GM21447 (cell line): ENCODE results near the gene TRAPPC10.

Experiments used
- ATAC-seq: cut with Tn5 transposase; IDR thresholded peaks from one replicate; pipeline ENCODE4 v1.9.1; 2021; ENCODE audit not compliant: unreplicated experiment

TRAPPC10 gene

DNA sequence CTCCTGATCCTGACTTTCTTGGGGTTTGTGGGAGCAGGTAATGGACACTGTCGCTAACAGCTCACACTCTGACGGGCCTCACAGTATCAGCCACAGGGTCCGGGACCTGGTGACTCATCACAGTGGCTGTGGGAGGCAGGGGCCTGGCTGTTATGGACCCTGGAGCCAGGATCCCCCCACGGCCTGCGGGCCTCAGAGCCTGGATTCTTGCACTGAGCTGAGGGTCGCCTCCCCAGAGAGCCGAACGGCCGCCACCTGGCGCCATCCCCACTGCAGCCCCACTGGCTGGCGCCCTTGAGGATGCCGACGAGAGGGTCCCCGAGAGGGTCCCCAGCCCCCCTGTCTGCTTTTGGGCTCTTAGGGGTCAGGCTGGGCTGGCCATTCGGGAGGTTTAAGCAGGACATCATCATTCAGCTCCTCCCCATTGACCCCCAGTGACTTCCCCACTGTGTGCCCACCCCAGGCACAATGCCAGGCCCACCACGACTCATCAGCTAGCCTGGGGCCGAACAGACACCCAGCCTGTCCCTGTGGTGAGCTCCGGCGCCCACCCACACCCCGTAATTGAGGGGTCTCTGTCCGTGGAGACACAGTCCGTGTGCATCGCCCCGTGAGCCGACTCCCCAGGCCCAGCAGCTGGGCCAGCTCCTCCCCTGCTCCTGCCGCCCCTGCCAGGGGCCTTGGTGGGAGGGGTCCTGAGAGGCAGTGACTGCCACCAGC lies 30.8 kb upstream of the TRAPPC10 start:
- no peak for ATAC-seq

- no peak for ATAC-seq
Observed at GRCh38 chr21:43981871-43982210, 30.3 kb upstream of the TRAPPC10 start.

- ATAC-seq, result no peak
Observed at GRCh38 chr21:43982489-43983078, 29.5 kb upstream of the TRAPPC10 start.

- no peak for ATAC-seq
Observed at GRCh38 chr21:43983390-43983789, 28.7 kb upstream of the TRAPPC10 start.

GRCh38 chr21:43983860-43984420 lies 28.2 kb upstream of the TRAPPC10 start:
- ATAC-seq, result no peak

- no peak for ATAC-seq
Observed at GRCh38 chr21:43984905-43985689, 27.0 kb upstream of the TRAPPC10 start.

GRCh38 chr21:43985690-43986251 lies 26.3 kb upstream of the TRAPPC10 start:
- ATAC-seq, result no peak

- no peak for ATAC-seq
Observed at GRCh38 chr21:43986544-43987451, 25.3 kb upstream of the TRAPPC10 start.

DNA sequence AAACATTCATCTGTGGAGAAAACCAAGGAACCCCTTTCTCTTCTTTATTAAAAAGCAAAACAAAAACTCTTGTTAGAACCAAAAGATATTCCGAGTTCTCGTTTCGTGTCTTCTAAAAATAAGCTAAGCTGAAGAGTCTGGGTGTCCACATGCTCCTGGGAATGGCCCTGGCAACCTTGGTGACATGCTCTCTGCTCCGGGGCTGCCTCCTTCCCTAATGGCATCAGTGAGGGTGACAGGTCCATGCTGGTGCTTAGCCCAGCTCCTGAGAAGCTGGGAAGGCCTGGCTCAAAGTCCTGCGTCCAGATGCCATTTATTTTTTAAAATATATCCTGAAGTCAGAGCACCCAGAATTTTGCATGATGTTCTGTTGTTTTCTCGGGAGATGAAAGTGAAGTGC lies 24.6 kb upstream of the TRAPPC10 start:
- ATAC-seq, result no peak

DNA sequence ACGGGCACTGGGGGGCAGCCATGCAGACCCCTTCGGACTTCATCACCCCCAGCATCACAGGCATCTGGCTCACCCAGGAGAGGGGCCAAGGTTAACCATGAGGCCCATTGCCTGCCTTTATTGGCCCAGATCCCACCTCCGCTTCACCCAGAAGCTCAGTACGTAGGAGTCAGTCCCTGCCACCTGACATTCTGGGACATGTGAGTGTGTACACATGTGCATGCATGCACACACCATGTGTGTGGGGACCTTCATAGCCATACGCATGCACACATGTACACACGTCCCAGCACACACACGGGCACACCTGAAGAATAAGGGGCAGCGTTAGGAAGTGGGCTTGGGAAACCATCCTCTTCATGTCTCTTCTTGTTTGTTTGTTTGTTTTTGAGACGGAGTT lies 24.1 kb upstream of the TRAPPC10 start:
- ATAC-seq, result no peak

DNA sequence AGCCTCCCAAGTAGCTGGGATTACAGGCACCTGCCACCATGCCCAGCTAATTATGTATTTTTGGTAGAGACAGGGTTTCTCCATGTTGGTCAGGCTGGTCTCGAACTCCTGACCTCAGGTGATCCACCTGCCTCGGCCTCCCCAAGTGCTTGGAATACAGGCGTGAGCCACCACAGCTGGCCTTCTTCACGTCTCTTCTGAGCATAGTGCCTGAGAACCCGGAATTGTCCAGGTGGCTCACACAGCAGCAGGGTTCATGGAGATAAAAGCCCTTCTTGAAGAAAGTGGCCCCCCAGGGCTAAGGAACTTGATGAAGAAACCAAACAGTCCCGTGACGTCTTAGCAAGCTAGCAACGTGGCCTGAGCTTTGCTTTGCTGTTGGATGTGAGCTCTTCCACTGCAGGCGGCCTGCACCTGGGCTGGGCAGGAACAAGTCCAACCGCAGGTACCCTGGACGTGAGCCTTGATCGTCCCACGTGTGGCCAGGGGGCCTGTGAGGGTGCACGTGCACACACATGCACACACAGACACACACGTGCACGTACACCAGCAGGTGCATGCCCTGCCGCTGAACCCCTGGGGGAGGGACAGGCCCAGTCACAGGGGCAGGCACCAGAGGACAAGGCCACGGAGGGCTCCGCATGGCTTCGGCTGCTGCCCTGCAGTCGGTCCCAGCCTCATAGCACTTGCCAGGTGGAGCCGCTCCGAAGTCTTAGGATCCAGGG lies 23.4 kb upstream of the TRAPPC10 start:
- ATAC-seq, result no peak

DNA sequence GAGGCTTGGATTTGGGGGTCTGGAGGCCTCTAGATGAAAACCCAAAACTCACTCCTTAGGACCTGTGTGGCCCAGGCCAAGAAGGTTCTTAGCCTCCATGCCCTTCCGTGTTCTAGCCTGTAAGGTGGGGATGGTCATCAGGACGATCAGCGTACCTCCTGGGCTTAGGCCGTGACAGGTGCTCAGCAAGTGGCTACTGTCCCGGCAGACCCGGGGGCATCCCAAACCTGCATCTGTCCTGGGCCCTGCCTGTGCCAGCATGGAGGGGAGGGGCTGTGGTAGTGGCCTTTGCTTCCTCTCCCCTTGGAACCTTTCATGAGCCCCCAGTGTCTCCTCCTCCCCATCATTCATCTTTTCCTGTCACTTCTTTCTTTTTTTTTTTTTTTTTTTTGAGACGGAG lies 22.7 kb upstream of the TRAPPC10 start:
- ATAC-seq, result no peak

DNA sequence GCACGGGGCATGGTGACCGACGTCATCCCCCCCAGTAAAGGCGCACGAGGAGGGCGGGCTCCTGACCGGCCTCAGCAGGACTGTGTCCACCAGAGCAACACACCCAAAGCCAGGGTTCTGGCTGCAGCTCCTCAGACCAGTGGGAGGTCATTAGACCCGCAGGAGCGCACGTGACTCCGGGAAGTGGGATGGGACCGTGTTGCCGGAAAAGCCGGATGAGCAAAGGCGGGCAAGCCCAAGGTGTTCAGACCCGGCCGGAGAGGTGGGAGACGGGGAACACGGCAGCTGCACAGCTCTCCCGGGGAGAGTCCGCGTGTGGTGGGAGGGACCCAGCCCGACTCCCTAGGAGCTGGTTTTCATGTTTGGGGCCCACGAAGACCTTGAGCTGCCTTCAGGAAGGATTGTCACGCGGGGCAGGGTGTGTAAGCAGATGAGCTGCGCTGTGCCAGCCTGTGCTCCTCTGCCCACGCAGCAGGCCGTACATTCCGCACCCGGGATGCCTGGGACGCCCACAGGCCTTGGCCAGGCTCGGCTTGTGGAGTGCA lies 20.6 kb upstream of the TRAPPC10 start:
- ATAC-seq, result no peak

DNA sequence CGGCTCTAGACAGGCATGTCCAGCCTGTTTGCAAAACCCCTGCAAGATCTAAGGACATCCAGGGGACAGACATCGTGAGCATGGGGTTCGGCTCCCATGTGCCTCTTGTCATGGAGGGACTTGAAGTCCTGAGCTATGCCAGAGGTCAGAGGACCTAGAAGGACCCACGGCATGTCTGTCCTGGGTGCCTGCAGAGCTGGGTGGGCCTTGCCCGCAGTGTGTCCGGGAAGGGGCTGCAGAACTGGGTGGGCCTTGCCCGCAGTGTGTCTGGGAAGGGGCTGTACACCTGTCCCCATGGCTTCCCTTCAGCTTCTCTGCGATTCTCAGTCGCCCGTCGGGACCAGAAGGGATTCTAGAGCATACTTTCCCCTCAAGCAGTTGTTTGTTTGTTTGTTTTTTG lies 20.0 kb upstream of the TRAPPC10 start:
- no peak for ATAC-seq

GRCh38 chr21:43993420-43993934 lies 18.6 kb upstream of the TRAPPC10 start:
- no peak for ATAC-seq

DNA sequence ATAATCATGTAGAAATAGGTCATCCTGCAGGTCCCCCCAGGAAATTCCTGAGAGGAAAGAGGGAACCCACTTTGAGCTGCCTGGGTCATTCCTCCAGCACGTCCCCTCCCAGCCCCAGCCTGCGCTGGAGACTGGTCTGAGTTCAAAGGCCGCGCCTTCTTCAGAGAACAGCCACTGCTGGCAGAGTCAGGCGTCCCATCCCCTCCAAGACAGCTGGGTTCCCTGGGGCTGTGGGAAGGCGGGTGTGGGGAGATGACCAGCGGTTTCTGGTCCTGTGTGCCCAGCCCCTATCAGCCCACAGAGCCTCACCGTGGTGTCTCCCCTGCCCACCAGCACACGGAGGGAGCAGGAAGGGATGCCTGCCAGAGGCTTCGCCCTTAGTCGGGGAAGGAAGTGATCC lies 18.0 kb upstream of the TRAPPC10 start:
- no peak for ATAC-seq

DNA sequence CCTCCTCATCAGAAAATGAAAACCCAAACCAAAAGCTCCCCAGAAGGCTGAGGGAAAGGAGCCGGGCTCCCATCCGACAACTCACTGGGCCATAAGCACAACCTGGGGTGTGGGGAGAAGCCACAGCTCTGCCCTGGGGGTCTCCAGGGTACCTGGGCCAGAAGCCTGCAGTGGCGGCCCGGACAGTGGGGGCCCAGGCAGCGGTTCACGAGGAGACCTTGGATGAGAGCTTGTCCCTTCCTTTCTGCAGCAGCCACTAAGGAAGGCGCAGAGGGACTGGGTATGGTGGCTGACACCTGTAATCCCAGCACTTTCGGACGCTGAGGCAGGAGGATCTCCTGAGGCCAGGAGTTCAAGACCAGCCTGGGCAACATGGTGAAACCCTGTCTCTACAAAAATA lies 17.5 kb upstream of the TRAPPC10 start:
- ATAC-seq, result no peak

DNA sequence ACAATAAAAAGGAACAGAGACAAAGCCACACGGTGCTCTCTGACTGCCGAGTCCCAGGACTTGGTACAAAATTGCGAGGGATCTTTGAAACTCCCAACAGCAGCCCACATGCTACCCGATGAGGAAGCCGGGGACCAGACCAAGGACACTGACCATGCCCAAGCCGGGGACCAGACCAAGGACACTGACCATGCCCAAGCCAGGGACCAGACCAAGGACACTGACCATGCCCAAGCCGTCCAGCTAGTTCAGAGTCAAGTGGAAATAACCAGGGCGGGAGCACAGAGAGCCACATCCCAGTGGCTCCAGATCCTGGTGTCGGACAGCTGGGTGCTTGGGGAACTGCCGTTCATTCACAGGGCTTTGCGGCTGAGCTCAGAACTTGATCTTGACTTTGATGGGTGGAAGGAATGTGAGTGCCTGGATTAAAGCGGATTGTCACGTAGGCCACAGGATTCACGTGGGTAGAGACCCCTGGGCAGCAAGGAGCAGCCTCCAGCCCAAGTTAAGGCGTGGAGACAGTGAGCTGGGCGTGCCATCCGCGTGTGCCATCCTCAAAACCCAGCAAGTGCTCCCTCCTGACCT lies 16.5 kb upstream of the TRAPPC10 start:
- no peak for ATAC-seq
